ENCODE results near the gene BMPER.

GRCh38 chr7:34096777-34097176 is 191.4 kb downstream of the BMPER start:
- TF ChIP-seq CTCF (IDR thresholded peaks at IDR 0.05; ENCODE audit: insufficient read depth, low read length, poor library complexity, severe bottlenecking), result no peak
- no peak for TF ChIP-seq EZH2phosphoT487 (conservative IDR thresholded peaks at IDR 0.05; ENCODE audit: low read length)
